COLO829 (cell line): ENCODE results near the gene PMEPA1.

Experiments
- DNase-seq: peaks from one replicate; pipeline ENCODE4 v3.0.0; 2012; ENCODE audit warnings: low spot score

The PMEPA1 gene

DNA sequence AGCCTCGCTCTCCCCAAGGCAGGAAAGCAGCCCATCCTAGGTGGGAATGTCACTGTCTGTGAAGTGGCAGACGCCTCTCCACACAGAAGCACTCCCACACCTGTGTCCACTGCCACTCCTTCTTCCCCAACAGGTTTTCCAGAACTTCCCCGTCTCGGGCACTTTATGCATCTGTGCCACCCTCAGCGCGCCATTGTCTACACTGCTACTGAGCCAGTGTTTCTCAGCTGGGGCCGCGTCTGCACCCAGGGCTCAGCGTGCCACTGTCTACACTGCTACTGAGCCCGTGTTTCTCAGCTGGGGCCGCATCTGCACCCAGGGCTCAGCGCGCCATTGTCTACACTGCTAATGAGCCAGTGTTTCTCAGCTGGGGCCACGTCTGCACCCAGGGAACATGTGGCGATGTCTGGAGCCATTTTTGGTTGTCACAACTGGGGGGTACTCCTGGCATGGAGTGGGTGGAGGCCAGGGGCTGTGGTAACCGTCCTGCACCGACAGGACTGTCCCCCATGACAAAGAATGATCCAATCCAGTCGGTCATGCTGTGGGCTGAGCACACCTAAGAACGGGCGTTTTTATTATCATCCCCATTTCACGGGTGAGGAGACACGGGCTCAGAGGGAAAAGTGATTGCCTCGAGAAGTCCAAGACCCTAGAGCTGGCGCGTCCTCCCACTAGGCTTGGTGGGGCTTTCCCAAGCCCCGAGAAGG, 47.9 kb downstream of the PMEPA1 start:
- DNase-seq: no peak

DNA sequence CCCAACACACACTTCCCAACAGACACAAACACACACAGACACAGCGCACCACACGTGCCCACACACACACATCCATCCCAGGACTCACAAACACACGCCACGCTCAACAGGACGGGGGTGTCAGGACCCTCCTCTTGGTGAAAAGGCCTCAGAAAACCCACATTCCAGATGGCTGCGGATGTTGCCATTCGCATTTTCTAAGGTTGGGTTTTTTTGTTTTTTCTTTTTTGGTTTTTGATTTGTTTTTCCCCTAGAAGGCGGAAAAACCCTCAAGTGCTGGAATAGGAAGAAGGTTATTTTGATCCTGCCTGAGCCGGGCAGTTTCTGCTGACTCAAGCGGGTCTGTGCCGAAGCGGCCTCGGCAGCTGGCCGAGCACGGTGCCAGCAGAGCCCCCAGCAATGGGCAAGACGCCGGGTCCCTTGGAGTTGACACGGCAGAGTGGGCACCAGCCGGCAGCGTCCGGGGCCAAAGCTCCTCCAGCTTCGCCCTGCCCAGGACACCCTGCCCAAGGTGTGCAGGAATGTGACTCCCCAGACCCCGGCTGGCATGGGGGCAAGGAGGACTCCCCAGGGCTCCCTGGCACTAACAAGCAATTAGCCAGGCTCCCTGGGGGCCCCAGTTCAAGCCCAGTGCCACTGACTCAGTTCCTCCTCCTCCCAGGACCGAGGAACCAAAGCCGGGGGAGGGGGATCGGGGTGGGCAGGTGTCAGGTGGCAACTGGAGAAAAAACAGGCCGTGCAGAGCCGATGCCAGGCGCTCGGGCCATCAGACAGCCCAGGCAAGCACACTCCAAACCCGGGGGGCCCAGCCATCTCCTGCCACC, 48.7 kb downstream of the PMEPA1 start:
- DNase-seq: no peak

DNA sequence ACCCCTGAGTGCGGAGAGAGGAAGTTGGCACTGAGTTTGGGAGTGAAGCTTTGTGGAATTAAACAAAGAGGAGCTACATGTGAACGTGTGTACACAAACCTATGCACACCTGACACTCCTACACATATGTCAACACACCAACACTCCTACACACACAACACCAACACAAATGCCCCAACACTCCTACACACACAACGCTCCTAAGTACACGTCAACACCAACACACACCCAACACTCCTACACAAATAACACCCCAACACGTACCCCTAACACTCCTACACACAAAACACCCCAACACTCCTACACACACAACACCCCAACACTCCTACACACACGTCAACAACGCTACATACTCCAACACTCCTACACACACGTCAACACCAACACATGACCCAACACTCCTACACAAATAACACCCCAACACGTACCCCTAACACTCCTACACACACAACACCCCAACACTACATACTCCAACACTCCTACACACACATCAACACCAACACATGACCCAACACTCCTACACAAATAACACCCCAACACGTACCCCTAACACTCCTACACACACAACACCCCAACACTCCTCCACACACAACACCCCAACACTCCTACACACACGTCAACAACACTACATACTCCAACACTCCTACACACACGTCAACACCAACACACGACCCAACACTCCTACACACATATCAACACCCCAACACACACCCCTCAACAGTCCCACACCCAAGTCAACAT, 49.5 kb downstream of the PMEPA1 start:
- DNase-seq: no peak

DNA sequence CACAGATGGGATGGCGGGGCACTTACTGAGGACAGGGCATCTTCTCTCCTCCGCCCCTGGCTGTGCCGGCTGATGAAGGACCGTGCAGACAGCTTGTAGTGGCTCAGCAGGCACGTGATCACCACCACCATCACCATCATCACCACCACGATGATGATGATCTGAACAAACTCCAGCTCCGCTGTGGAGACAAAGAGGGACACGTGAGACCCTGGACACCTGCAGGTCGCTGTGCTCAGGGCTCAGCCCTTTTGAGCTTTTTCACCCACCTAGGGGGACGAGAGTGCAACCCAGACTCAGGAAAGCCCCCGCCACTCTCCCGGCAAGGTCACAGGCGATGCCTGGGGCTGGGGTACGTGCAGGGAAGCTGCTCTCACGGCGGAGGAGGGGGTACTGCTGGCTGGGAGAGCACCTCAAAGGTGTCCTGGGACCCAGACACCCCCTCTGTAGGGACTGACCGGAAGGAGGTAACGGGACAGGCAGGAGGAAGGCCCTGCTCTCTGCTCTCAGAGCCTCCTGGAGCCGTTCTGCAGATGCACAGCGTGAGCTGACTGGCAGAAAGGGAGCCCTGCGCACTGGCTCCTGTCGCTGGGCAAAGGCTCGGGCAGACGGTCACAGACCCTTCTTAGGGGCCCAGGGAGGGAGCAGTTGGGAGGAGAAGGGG, 50.2 kb downstream of the PMEPA1 start:
- DNase-seq: no peak

GRCh38 chr20:57658833-57659516, 50.8 kb downstream of the PMEPA1 start:
- DNase-seq: no peak

DNA sequence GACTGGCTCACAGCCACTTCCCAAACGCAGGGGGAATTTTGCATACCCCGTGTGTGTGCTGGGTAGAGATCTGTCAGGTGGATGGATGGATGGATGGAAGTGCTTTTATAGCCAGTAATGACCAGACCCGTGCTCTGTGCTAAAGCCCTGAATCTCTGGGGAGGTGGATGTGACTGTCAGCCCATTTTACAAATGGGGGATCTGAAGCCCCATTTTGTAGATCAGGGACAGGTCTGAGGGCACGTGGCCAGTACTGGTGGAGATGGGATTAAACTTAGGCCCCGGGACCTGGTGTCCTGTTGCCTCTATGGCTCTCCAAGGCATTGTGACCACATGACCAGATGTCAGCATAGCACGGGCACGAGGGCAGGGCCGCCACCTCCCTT, 51.4 kb downstream of the PMEPA1 start:
- DNase-seq: no peak

DNA sequence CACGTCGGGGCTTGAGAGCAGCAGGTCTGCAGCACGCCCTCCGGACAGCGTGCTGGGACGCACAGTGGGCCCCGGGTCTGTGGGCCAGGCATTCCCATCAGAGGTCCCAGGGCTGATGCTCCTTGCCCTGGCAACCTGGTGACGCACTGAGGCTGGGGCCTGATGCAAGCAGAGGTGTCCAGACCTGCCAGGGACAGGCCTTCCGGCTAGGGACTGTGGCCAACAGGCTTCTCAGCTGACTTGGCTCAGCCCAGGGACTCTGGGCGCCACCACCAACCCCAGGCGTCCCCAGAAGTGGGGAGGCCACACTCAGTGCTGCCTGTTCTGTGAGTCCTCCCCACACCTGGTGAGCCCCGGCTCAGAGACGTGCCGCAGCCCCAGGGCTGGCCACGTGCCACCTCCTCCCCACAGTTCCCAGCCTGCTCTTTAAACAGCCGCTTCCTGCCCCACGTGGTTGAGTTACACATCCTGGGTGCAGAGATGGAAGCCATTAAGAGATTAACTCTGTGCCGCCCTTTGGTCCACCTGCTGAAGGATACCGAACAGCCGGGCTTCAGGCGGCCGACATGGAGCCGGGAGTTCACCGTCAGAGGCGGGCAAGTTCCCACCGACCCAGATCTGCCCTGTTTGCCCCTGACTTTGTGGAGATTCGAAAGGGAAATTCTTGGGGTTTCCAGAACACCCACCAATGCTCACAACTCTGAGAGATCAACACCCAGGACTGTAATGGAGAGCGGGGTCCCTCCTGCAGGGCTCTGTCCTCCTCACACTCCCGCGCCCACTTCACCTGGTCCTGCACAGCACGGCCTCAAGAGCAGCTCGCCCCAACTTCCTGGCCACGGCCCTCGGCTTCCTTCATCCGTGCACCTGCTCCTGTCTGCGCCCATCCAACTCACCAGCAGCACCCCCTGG, 52.0 kb downstream of the PMEPA1 start:
- DNase-seq: no peak

- no peak for DNase-seq
Measured at GRCh38 chr20:57656821-57657534, 52.8 kb downstream of the PMEPA1 start.

DNA sequence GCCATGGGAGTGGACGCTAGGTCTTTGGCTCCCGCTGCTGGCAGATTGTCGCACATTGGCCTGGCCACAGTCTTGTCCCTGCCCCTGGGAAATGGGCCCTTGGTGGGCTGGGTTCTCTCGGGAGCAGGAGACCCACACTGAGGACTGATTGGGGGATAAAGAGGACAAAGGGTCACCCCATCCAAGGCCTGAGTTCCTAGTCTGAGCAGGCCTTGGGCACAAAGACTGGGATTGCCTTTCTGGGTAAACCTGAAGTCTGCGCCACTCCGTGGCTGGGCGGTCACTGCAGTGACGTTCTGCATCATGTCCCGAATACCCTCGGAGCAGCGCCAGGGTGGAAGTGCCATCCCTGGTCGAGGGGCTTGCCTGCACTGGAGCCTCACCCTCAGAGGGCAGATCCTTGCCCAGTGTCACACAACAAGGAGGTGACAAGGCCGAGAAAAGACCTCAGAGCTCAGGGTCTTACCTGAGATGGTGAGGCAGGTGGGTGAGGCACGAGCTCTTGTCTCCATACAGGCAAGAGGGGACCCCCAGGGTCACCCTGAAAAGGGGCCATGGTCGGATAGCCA, 53.5 kb downstream of the PMEPA1 start:
- no peak for DNase-seq

GRCh38 chr20:57655809-57656155, 54.0 kb downstream of the PMEPA1 start:
- DNase-seq: no peak

GRCh38 chr20:57654998-57655808, 54.6 kb downstream of the PMEPA1 start:
- no peak for DNase-seq

- DNase-seq: peak; percentile 86
Measured at GRCh38 chr20:57654363-57654997, 55.3 kb downstream of the PMEPA1 start.

GRCh38 chr20:57653910-57654309, 55.9 kb downstream of the PMEPA1 start:
- DNase-seq: no peak

DNA sequence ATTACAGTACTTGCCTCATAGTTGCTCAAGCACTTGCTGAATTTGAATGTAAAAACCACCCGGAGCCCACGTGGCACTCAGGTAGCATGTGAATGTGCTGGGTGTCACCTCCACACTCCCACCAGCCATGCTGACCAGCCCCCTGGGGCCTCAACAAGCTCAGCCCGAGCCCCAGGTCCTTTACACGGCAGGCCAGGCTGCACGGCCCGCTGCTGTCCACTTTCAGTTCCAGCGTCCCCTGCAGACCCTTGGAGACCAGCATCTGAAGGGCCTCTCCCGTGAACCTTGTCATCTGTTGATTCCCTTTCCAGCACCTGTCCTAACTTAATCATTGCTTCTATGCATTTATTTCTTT, 56.3 kb downstream of the PMEPA1 start:
- no peak for DNase-seq

DNA sequence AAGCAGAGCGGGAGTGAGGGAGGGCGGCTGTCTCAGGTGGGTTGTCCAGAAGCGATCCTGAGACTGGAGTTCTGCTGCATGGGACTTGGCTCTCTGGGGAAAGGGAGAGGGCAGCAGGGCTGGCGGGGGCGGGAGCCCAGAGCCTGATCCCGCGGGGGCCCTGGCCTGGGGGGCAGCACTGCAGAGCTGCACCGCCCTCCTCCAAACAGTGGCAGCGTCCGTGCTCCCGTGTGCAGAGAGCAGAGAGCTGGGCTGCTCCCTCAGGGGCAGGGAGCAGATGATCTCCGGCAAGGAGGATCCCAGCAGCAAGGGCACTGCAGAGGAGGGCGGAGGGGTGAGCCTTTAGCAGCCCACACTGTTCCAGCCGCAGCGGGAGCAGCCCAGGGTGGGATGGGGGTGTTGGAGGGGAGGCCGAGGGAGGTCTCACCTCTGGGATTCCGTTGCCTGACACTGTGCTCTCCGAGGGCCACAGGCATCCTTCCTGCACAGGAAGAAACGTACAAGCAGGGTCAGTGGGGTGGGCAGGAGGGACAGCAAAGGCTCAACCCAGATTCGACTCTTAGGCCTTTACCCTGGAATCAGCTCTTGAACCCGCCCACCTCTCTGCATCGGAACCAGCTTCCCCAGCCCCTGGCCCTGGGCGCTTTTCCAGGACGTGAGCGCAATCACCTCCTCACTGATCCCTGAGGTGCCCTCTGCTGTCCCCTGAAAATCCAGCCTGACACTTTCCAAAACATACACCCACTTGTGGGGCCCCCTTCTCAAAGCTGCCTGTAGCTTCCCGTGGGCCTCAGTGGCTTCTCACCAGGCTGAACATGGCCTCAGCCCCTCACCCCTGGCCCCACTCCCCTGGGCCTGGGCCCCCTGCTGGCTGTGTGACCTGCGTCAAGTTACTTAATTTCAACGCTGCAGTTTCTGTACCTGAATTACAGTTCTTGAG, 56.9 kb downstream of the PMEPA1 start:
- no peak for DNase-seq

DNA sequence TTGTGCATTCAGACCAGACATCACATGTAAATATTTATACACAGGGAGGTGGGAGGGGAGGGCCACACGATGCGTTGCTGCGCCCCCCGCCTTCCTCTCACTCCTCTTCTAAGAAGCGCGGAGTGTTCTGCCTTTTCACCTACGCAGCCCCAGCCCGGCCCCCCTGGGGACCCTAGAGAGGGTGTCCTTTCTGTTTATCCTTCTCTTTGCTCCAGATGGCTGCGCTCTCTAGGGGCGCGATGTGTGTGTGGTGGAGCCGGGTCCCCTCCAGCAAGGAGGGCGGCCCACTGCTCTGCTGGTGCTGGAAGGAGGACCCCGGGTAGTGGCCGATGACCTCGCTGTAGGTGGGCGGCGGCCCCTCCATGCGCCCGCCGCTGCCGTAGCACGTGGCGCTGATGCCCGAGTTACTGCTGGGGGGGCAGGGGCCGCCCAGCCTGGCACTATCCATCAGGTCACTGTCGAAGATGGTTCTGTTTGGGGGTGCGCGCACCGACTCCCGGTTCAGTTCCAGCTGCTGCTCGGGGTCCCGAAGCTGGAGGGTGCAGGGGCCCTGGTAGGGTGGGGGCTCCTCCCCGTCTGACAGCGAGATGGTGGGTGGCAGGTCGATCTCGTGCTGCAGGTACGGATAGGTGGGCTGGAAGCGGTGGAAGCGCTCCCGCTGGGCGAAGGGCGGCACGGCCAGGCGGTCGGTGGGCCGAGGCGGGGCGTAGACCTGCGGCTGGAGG, 57.8 kb downstream of the PMEPA1 start:
- DNase-seq: no peak
